ENCODE measurements around the gene ELMO3. TPM values are rescaled to one million over a fixed set of nuclear protein-coding genes. Genes with fewer than 3 reads are reported as not detected.
A peak's percentile ranks its signal among the peaks of the same experiment; 100 is the strongest.

The ELMO3 gene
- total RNA-seq, 1 donor from 2014 or later: not detected

GRCh38 chr16:67242138-67242730 lies 43.3 kb downstream of the ELMO3 start:
- no peak overlapping the region for H2AFZ ChIP-seq (replicated peaks)
- Mint-ChIP-seq H3K27ac (no peak overlapping the region), H3K27me3 (ENCODE audit: insufficient read depth, low read depth) (peaks cover 2% of the 10 kb centered on the region), H3K4me3 (no peak overlapping the region), H3K9me3 (no peaks in the 10 kb centered on the region), H3K36me3 (no peaks in the 10 kb centered on the region), H3K4me1 (peaks cover 17% of the 10 kb centered on the region)
- H3K27ac ChIP-seq: no peak overlapping the region
- H3K79me2 ChIP-seq (ENCODE audit: low read depth): no peaks in the 10 kb centered on the region
- peaks cover 6% of the 10 kb centered on the region for H3K4me1 ChIP-seq
- no peak for TF ChIP-seq EZH2phosphoT487 (IDR thresholded peaks at IDR 0.05)
- no peak for TF ChIP-seq EZH2 (IDR thresholded peaks at IDR 0.05)
- TF ChIP-seq CTCF (IDR thresholded peaks at IDR 0.05): no peak
- DNase-seq (ENCODE audit: low spot score): no peak
- H3K4me2 ChIP-seq: no peak overlapping the region
- H3K9me3 ChIP-seq (ENCODE audit: low read depth): no peaks in the 10 kb centered on the region
- H3K9ac ChIP-seq: no peak overlapping the region
- no peaks in the 10 kb centered on the region for H3K36me3 ChIP-seq
- H3K4me3 ChIP-seq: no peak overlapping the region
- peaks cover 14% of the 10 kb centered on the region for H3F3A ChIP-seq (ENCODE audit: low read depth)
- H3K27me3 ChIP-seq: peaks cover 5% of the 10 kb centered on the region
- H4K20me1 ChIP-seq (ENCODE audit: low read depth): peaks cover 6% of the 10 kb centered on the region

GRCh38 chr16:67243481-67243880 lies 44.5 kb downstream of the ELMO3 start:
- Histone ChIP-seq H3K9me3 (ENCODE audit: low read depth) (no peaks in the 10 kb centered on the region), H4K20me1 (ENCODE audit: low read depth) (peaks cover 6% of the 10 kb centered on the region), H3K36me3 (no peaks in the 10 kb centered on the region), H3K27ac (no peak overlapping the region), H2AFZ (replicated peaks) (no peak overlapping the region), H3K79me2 (ENCODE audit: low read depth) (no peaks in the 10 kb centered on the region), H3K27me3 (peaks cover 14% of the 10 kb centered on the region), H3K9ac (no peak overlapping the region), H3K4me3 (no peak overlapping the region), H3K4me1 (peaks cover 15% of the 10 kb centered on the region), H3K4me2 (no peak overlapping the region), H3F3A (ENCODE audit: low read depth) (peaks cover 22% of the 10 kb centered on the region)
- TF ChIP-seq EZH2 (IDR thresholded peaks at IDR 0.05) (no peak), EZH2phosphoT487 (IDR thresholded peaks at IDR 0.05) (no peak), CTCF (IDR thresholded peaks at IDR 0.05) (no peak)
- Mint-ChIP-seq H3K27ac (no peak overlapping the region), H3K9me3 (no peaks in the 10 kb centered on the region), H3K4me1 (peaks cover 22% of the 10 kb centered on the region), H3K27me3 (ENCODE audit: insufficient read depth, low read depth) (peaks cover 11% of the 10 kb centered on the region), H3K36me3 (no peaks in the 10 kb centered on the region), H3K4me3 (no peak overlapping the region)
- no peak for DNase-seq (ENCODE audit: low spot score)

GRCh38 chr16:67244387-67245185 lies 45.7 kb downstream of the ELMO3 start:
- H3K9me3 Mint-ChIP-seq: no peaks in the 10 kb centered on the region
- Histone ChIP-seq H4K20me1 (ENCODE audit: low read depth) (peaks cover 6% of the 10 kb centered on the region), H3K36me3 (no peaks in the 10 kb centered on the region), H3K9me3 (ENCODE audit: low read depth) (no peaks in the 10 kb centered on the region), H3K27me3 (peaks cover 25% of the 10 kb centered on the region), H3K9ac (no peak overlapping the region), H3K4me3 (no peak overlapping the region), H3F3A (ENCODE audit: low read depth) (peaks cover 24% of the 10 kb centered on the region), H3K27ac (no peak overlapping the region), H3K4me1 (peaks cover 19% of the 10 kb centered on the region), H2AFZ (replicated peaks) (no peak overlapping the region), H3K4me2 (no peak overlapping the region), H3K79me2 (ENCODE audit: low read depth) (no peaks in the 10 kb centered on the region)
- peaks cover 24% of the 10 kb centered on the region for H3K4me1 Mint-ChIP-seq
- peak overlapping the region; percentile 92 for H3K4me3 Mint-ChIP-seq
- no peak for DNase-seq (ENCODE audit: low spot score)
- H3K27me3 Mint-ChIP-seq (ENCODE audit: insufficient read depth, low read depth): peaks cover 17% of the 10 kb centered on the region
- peak overlapping the region; percentile 53 for H3K27ac Mint-ChIP-seq
- no peaks in the 10 kb centered on the region for H3K36me3 Mint-ChIP-seq
- TF ChIP-seq EZH2phosphoT487 (IDR thresholded peaks at IDR 0.05) (no peak), CTCF (IDR thresholded peaks at IDR 0.05) (no peak), EZH2 (IDR thresholded peaks at IDR 0.05) (no peak)

Measured in neural progenitor cell (in vitro differentiated cells).